Activated CD4-positive, alpha-beta T cell treated with anti-CD3 and anti-CD28 coated beads for 36 hours (primary cell): ENCODE data around the gene MALSU1. TPM values are rescaled to one million over a fixed set of nuclear protein-coding genes. Genes with fewer than 3 reads are reported as not detected.

ENCODE experiments used
- ATAC-seq: fragments of 200-7000 bp; cut with Tn5 transposase; one replicate; pipeline ENCODE4 v1.10.0; 2021; ENCODE audit warnings: mild to moderate bottlenecking, moderate library complexity
- CTCF ChIA-PET: fragments of 350-600 bp; sonication (Branson Sonifier 250); formaldehyde crosslinking; loops from one replicate; lab custom pipeline; 2021; ENCODE audit warnings: antibody characterized with exemption; lab: Charles Lee
- POLR2A ChIA-PET: fragments of 350-600 bp; sonication (Branson Sonifier 250); formaldehyde crosslinking; loops from one replicate; lab custom pipeline; 2021; ENCODE audit warnings: antibody characterized with exemption, inconsistent platforms; lab: Charles Lee
- DNase-seq: peaks from one replicate; pipeline ENCODE4 v3.0.0-alpha.2; 2020
- H3K27ac Mint-ChIP-seq: one replicate; pipeline ENCODE4 v1.8.0; 2021; ENCODE audit warnings: mixed read lengths
- H3K27me3 Mint-ChIP-seq: one replicate; pipeline ENCODE4 v1.8.0; 2021; ENCODE audit warnings: mixed read lengths
- H3K36me3 Mint-ChIP-seq: one replicate; pipeline ENCODE4 v1.8.0; 2021; ENCODE audit warnings: low read depth, mixed read lengths
- H3K4me1 Mint-ChIP-seq: one replicate; pipeline ENCODE4 v1.8.0; 2021; ENCODE audit warnings: mixed read lengths
- H3K4me3 Mint-ChIP-seq: one replicate; pipeline ENCODE4 v1.8.0; 2021; ENCODE audit warnings: mild to moderate bottlenecking, moderate library complexity, mixed read lengths
- H3K9me3 Mint-ChIP-seq: one replicate; pipeline ENCODE4 v1.8.0; 2021; ENCODE audit warnings: low read depth, mixed read lengths
- intact Hi-C, 2 experiments: fragments of 100-400 bp; cut with DNase I in 1 of 2; cut with micrococcal nuclease in 1 of 2; formaldehyde crosslinking; loops; one replicate each; pipeline versions ENCODE4 v1.14.2 to v1.15.1; 2022 to 2024; cut with DNase I, micrococcal nuclease
- total RNA-seq, 2 experiments: library from RNA; stranded (reverse); gene quantifications; one replicate each; pipeline ENCODE4 v1.2.3, GENCODE V29; 2021

The MALSU1 gene
- total RNA-seq, 2 experiments from 2014 or later: 97.7 to 98.4 TPM

- Mint-ChIP-seq H3K4me1 (peaks cover 12% of the 10 kb centered on the region), H3K4me3 (no peak overlapping the region), H3K27ac (no peak overlapping the region), H3K36me3 (no peaks in the 10 kb centered on the region), H3K9me3 (no peaks in the 10 kb centered on the region), H3K27me3 (peaks cover 4% of the 10 kb centered on the region)
- DNase-seq: no peak
- intact Hi-C loops: no loop called here
- ChIA-PET POLR2A (no interaction called here), CTCF (interaction anchor here (0.5 to 1.3 kb wide), 5 partner anchors 9 to 163 kb away, joined by 3 to 5 read pairs (median 3); no protein-coding TSS in a partner anchor)
- ATAC-seq: no peak
These were observed 30.4 kb upstream of the MALSU1 start for GRCh38 chr7:23268746-23269145.

- CTCF ChIA-PET: interaction anchor here (0.6 to 6.0 kb wide), 40 partner anchors 11 to 441 kb away, joined by 3 to 111 read pairs (median 6); no protein-coding TSS in a partner anchor
- intact Hi-C loops: loop anchor here (2.0 to 5.0 kb wide), 4 partner anchors 27 to 260 kb away; partner anchors contain the start of genes MALSU1 (in 2 of the 2) and TRA2A (in 1 of the 2)
- no peak for DNase-seq
- POLR2A ChIA-PET: no interaction called here
- no peaks in the 10 kb centered on the region for H3K9me3 Mint-ChIP-seq
- H3K4me1 Mint-ChIP-seq: peaks cover 8% of the 10 kb centered on the region
- H3K27ac Mint-ChIP-seq: no peak overlapping the region
- no peaks in the 10 kb centered on the region for H3K36me3 Mint-ChIP-seq
- H3K27me3 Mint-ChIP-seq: peaks cover 4% of the 10 kb centered on the region
- no peak overlapping the region for H3K4me3 Mint-ChIP-seq
- no peak for ATAC-seq
These were observed 26.9 kb upstream of the MALSU1 start for GRCh38 chr7:23272275-23272674.

- H3K27ac Mint-ChIP-seq: peak overlapping the region; percentile 58
- intact Hi-C loops: loop anchor here (1.0 to 5.0 kb wide), 9 partner anchors 26 to 439 kb away; partner anchors contain the start of genes MALSU1 (in 2 of the 2) and TRA2A (in 1 of the 2)
- peaks cover 4% of the 10 kb centered on the region for H3K27me3 Mint-ChIP-seq
- peak overlapping the region; percentile 59 for H3K4me3 Mint-ChIP-seq
- ChIA-PET POLR2A (interaction anchor here (0.6 kb wide), 1 partner anchor 265 kb away, joined by 5 read pairs; no protein-coding TSS in a partner anchor), CTCF (interaction anchor here (0.5 to 6.0 kb wide), 64 partner anchors 11 to 458 kb away, joined by 3 to 111 read pairs (median 4); no protein-coding TSS in a partner anchor)
- ATAC-seq (peak; percentile 97), DNase-seq (peak; percentile 96)
- no peaks in the 10 kb centered on the region for H3K9me3 Mint-ChIP-seq
- H3K4me1 Mint-ChIP-seq: peaks cover 8% of the 10 kb centered on the region
- no peaks in the 10 kb centered on the region for H3K36me3 Mint-ChIP-seq
These were observed 26.0 kb upstream of the MALSU1 start for GRCh38 chr7:23273141-23273599.

- H3K36me3 Mint-ChIP-seq: no peaks in the 10 kb centered on the region
- CTCF ChIA-PET: interaction anchor here (0.6 to 2.0 kb wide), 8 partner anchors 13 to 253 kb away, joined by 3 to 7 read pairs (median 4); no protein-coding TSS in a partner anchor
- H3K27ac Mint-ChIP-seq: no peak overlapping the region
- H3K4me3 Mint-ChIP-seq: no peak overlapping the region
- H3K4me1 Mint-ChIP-seq: peaks cover 8% of the 10 kb centered on the region
- H3K27me3 Mint-ChIP-seq: peaks cover 2% of the 10 kb centered on the region
- no peaks in the 10 kb centered on the region for H3K9me3 Mint-ChIP-seq
- ATAC-seq: no peak
- DNase-seq: no peak
- POLR2A ChIA-PET: no interaction called here
- intact Hi-C loops: loop anchor here in 1 of 2 experiments (2.0 to 5.0 kb wide), 2 partner anchors 81 to 256 kb away; partner anchors contain the start of gene TRA2A
These were observed 23.2 kb upstream of the MALSU1 start for GRCh38 chr7:23275912-23276311.

- peaks cover 8% of the 10 kb centered on the region for H3K4me1 Mint-ChIP-seq
- H3K27ac Mint-ChIP-seq: no peak overlapping the region
- no peak for ATAC-seq
- DNase-seq: no peak
- no peaks in the 10 kb centered on the region for H3K36me3 Mint-ChIP-seq
- ChIA-PET POLR2A (no interaction called here), CTCF (interaction anchor here (0.9 to 2.0 kb wide), 7 partner anchors 13 to 253 kb away, joined by 3 to 7 read pairs (median 3); no protein-coding TSS in a partner anchor)
- intact Hi-C loops: loop anchor here in 1 of 2 experiments (2.0 to 5.0 kb wide), 2 partner anchors 80 to 256 kb away; partner anchors contain the start of gene TRA2A
- no peaks in the 10 kb centered on the region for H3K9me3 Mint-ChIP-seq
- peaks cover 2% of the 10 kb centered on the region for H3K27me3 Mint-ChIP-seq
- no peak overlapping the region for H3K4me3 Mint-ChIP-seq
These were observed 22.8 kb upstream of the MALSU1 start for GRCh38 chr7:23276376-23276775.

GRCh38 chr7:23276947-23277346 lies 22.2 kb upstream of the MALSU1 start:
- intact Hi-C loops: loop anchor here (1.0 to 5.0 kb wide), 5 partner anchors 22 to 270 kb away; partner anchors contain the start of genes MALSU1 (in 1 of the 2) and TRA2A (in 1 of the 2)
- H3K27me3 Mint-ChIP-seq: peaks cover 2% of the 10 kb centered on the region
- DNase-seq (no peak), ATAC-seq (no peak)
- H3K36me3 Mint-ChIP-seq: no peaks in the 10 kb centered on the region
- CTCF ChIA-PET: interaction anchor here (0.6 to 2.6 kb wide), 8 partner anchors 10 to 283 kb away, joined by 3 to 11 read pairs (median 4); no protein-coding TSS in a partner anchor
- peaks cover 8% of the 10 kb centered on the region for H3K4me1 Mint-ChIP-seq
- POLR2A ChIA-PET: no interaction called here
- H3K27ac Mint-ChIP-seq: no peak overlapping the region
- H3K4me3 Mint-ChIP-seq: no peak overlapping the region
- no peaks in the 10 kb centered on the region for H3K9me3 Mint-ChIP-seq

- intact Hi-C loops: loop anchor here (1.0 to 5.0 kb wide), 5 partner anchors 22 to 270 kb away; partner anchors contain the start of genes MALSU1 (in 1 of the 2) and TRA2A (in 1 of the 2)
- ATAC-seq (peak; percentile 58), DNase-seq (peak; percentile 35)
- Mint-ChIP-seq H3K36me3 (no peaks in the 10 kb centered on the region), H3K4me3 (no peak overlapping the region), H3K27ac (no peak overlapping the region), H3K27me3 (no peaks in the 10 kb centered on the region), H3K9me3 (no peaks in the 10 kb centered on the region), H3K4me1 (peaks cover 8% of the 10 kb centered on the region)
- POLR2A ChIA-PET: no interaction called here
- CTCF ChIA-PET: interaction anchor here (0.6 to 2.6 kb wide), 13 partner anchors 9 to 432 kb away, joined by 3 to 11 read pairs (median 4); no protein-coding TSS in a partner anchor
These were observed 21.7 kb upstream of the MALSU1 start for GRCh38 chr7:23277359-23277989.

GRCh38 chr7:23279819-23280525 lies 19.2 kb upstream of the MALSU1 start:
- Mint-ChIP-seq H3K27ac (no peak overlapping the region), H3K4me1 (peaks cover 3% of the 10 kb centered on the region), H3K27me3 (no peaks in the 10 kb centered on the region), H3K36me3 (no peaks in the 10 kb centered on the region), H3K4me3 (no peak overlapping the region), H3K9me3 (no peaks in the 10 kb centered on the region)
- intact Hi-C loops: loop anchor here in 1 of 2 experiments (5.0 kb wide), 1 partner anchor 252 kb away; the partner anchor contains the start of gene TRA2A
- ChIA-PET CTCF (interaction anchor here (0.8 to 2.2 kb wide), 8 partner anchors 10 to 267 kb away, joined by 3 to 7 read pairs (median 4); no protein-coding TSS in a partner anchor), POLR2A (interaction anchor here (0.6 kb wide), 1 partner anchor 210 kb away, joined by 3 read pairs; no protein-coding TSS in a partner anchor)
- DNase-seq: no peak
- no peak for ATAC-seq

- ChIA-PET POLR2A (no interaction called here), CTCF (interaction anchor here (0.6 to 4.6 kb wide), 5 partner anchors 10 to 20 kb away, joined by 3 to 30 read pairs (median 3); no protein-coding TSS in a partner anchor)
- no peak overlapping the region for H3K27ac Mint-ChIP-seq
- intact Hi-C loops: no loop called here
- H3K27me3 Mint-ChIP-seq: no peaks in the 10 kb centered on the region
- H3K4me3 Mint-ChIP-seq: no peak overlapping the region
- ATAC-seq (peak; percentile 53), DNase-seq (no peak)
- no peaks in the 10 kb centered on the region for H3K36me3 Mint-ChIP-seq
- H3K4me1 Mint-ChIP-seq: peaks cover 8% of the 10 kb centered on the region
- H3K9me3 Mint-ChIP-seq: no peaks in the 10 kb centered on the region
These were observed 16.1 kb upstream of the MALSU1 start for GRCh38 chr7:23283086-23283485.

GRCh38 chr7:23284871-23285270 lies 14.3 kb upstream of the MALSU1 start:
- CTCF ChIA-PET: interaction anchor here (0.7 to 4.6 kb wide), 4 partner anchors 11 to 179 kb away, joined by 4 to 30 read pairs (median 4); no protein-coding TSS in a partner anchor
- POLR2A ChIA-PET: interaction anchor here (0.7 kb wide), 1 partner anchor 10 kb away, joined by 5 read pairs; no protein-coding TSS in a partner anchor
- Mint-ChIP-seq H3K9me3 (no peaks in the 10 kb centered on the region), H3K4me1 (peaks cover 13% of the 10 kb centered on the region), H3K27ac (no peak overlapping the region), H3K4me3 (no peak overlapping the region), H3K27me3 (no peaks in the 10 kb centered on the region), H3K36me3 (no peaks in the 10 kb centered on the region)
- DNase-seq: no peak
- intact Hi-C loops: no loop called here
- no peak for ATAC-seq
